Spleen (tissue), 11 donors: ENCODE data around the gene SDK2. TPM values are rescaled to one million over a fixed set of nuclear protein-coding genes. Genes with fewer than 3 reads are reported as not detected.

Source experiments
- DNase-seq: peaks from one replicate; pipeline ENCODE4 v3.0.0-alpha.2; 2020
- H3K27ac ChIP-seq, 8 donors: fragments of 200-600 bp; sonication (generic) in 7 of 8; 1 replicate in 4 of 8; 2 replicates in 4 of 8; pipeline versions ENCODE4 v1.5.0 to v1.8.0; 2016 to 2021; ENCODE audit warnings: inconsistent platforms in 4 of 8, mild to moderate bottlenecking in 4 of 8, moderate library complexity in 1 of 8
- H3K27me3 ChIP-seq, 7 donors: fragments of 200-600 bp; sonication (generic) in 6 of 7; replicated peaks in 1 of 7; 1 replicate in 4 of 7; 2 replicates in 3 of 7; pipeline versions ENCODE4 v1.5.0 to v1.8.0; 2016 to 2021; ENCODE audit warnings: inconsistent platforms in 3 of 7, mild to moderate bottlenecking in 1 of 7
- H3K36me3 ChIP-seq, 6 donors: fragments of 200-600 bp; sonication (generic) in 5 of 6; 1 replicate in 4 of 6; 2 replicates in 2 of 6; pipeline versions ENCODE4 v1.5.0 to v1.8.0; 2016 to 2021; ENCODE audit warnings: inconsistent platforms in 2 of 6
- H3K4me1 ChIP-seq, 6 donors: fragments of 200-600 bp; sonication (generic) in 5 of 6; 1 replicate in 3 of 6; 2 replicates in 3 of 6; pipeline versions ENCODE4 v1.5.0 to v1.8.0; 2016 to 2021; ENCODE audit warnings: inconsistent platforms in 3 of 6
- H3K4me3 ChIP-seq, 8 donors: fragments of 200-600 bp; sonication (generic) in 7 of 8; 1 replicate in 4 of 8; 2 replicates in 4 of 8; pipeline versions ENCODE4 v1.5.0 to v1.8.0; 2016 to 2021; ENCODE audit warnings: inconsistent platforms in 4 of 8, mild to moderate bottlenecking in 4 of 8, moderate library complexity in 2 of 8
- H3K9me3 ChIP-seq, 8 donors: fragments of 200-600 bp; sonication (generic) in 7 of 8; 1 replicate in 4 of 8; 2 replicates in 4 of 8; pipeline versions ENCODE4 v1.5.0 to v1.8.0; 2016 to 2021; ENCODE audit warnings: inconsistent platforms in 4 of 8
- POLR2A ChIP-seq, 3 donors: fragments of 450-650 bp; IDR thresholded peaks; one replicate each; pipeline ENCODE4 v1.5.1; 2017; ENCODE audit warnings: antibody characterized with exemption in 3 of 3, mild to moderate bottlenecking in 1 of 3
- POLR2AphosphoS5 ChIP-seq, 3 donors: sonication (generic); formaldehyde crosslinking; IDR thresholded peaks; one replicate each; pipeline ENCODE4 v1.5.1; 2017; ENCODE audit warnings: antibody characterized with exemption in 3 of 3
- WGBS, 5 donors: extraction: QIAGEN DNeasy Blood & Tissue Kit in 3 of 5; methylation state at CpG; one replicate each; pipeline versions ENCODE4 v1.1.5 to v1.1.7; 2013 to 2018; 5-methylcytosine and 5-hydroxymethylcytosine counted together
- intact Hi-C: fragments of 100-400 bp; cut with DNase I; formaldehyde crosslinking; loops from one replicate; pipeline ENCODE4 v1.15.0; 2023; ENCODE audit warnings: low total_unique reads
- polyA plus RNA-seq, 3 donors: library from polyadenylated mRNA; stranded (reverse); fragments of 200-250 nt; gene quantifications; one replicate each; pipeline ENCODE4 v1.2.1, GENCODE V29; 2013
- total RNA-seq, 7 donors: library from RNA; depleted of rRNA in 3 of 7; stranded (reverse); fragments of >200 nt in 3 of 7; fragmentation: NEBNext Ultra II Directional in 4 of 7; extraction: Animal tissue kit (Norgen Biotek cat#: 25700) in 4 of 7; gene quantifications; one replicate each; pipeline versions ENCODE4 v1.1.0 to v1.2.1, GENCODE V29; 2016 to 2021
- TF ChIP-seq, protein P1 (sequence below), 11 experiments: fragments of 200-600 bp in 7 of 11; fragments of 450-650 bp in 4 of 11; sonication (generic) in 4 of 11; IDR thresholded peaks in 8 of 11; conservative IDR thresholded peaks in 3 of 11; 1 replicate in 7 of 11; 2 replicates in 4 of 11; pipeline versions ENCODE4 v1.4.0 to v1.8.0; 2016 to 2021; ENCODE audit warnings: antibody characterized with exemption in 11 of 11, inconsistent platforms in 4 of 11, mild to moderate bottlenecking in 1 of 11
- donor health status: healthy with polysubstance abuse.
- donor health status: DM: no; HTN: no; CAD: no; lungs with moderate emphysema.
- donor health status: DM: no; HTN: no; CAD: no.
- donor health status: Bipolar disorder and iron deficiency.
- donor health status: healthy.
- donor health status: DM: no; HTN: no; CAD: no.
- donor health status: DM: yes; HTN: yes; CAD: no.

Gene SDK2
- total and polyA plus RNA-seq, 10 donors, result 0.86 to 16.5 (median 9.7) TPM

DNA sequence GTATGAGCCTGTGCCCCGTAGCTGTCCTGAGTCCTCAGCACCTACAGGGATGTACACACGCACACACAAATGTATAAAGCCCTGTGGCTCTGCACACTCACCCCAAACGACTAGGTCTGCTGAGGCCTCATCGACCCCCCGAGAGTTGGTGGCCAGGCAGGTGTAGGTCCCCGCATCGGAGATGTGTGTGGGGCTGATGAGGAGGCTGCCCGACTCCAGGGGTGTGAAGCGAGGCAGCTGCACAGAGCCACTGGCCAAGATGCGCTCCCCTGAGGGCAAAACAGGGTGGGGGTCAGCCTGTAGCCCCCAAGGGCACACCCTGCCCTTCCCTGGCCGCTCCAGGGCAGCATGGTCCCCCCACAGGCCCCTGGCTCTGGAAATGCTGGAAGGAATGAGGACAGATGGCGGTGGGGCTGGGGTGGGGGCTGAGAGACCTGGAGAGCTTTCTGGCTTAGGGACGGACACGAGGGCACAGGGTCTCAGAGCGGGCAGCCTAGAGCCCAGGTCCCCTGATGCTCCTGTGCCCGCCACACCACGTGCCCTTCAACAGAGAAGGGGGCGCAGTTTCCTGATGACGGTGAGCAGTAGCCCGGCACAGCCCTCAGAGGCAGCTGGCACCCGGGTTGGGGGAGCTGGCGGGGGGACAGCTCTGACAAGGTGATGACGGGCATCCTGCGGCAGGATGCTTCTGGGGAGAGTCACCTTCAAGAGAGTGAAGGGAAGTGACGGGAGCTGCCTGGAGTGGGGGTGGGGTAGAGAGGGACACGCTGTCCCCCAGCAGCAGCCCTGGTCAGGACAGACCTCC, 212.6 kb downstream of the SDK2 start:
- 86 to 91% (median 88%) methylated on average over 17 to 26 of the region's 26 CpGs for WGBS, 5 donors
- Histone ChIP-seq H3K9me3 (no peaks in the 10 kb centered on the region), H3K27me3 (no peaks in the 10 kb centered on the region), H3K27ac (no peak overlapping the region), H3K36me3 (peaks cover 0 to 3% (median 0%) of the 10 kb centered on the region in 6 donors), H3K4me1 (peaks cover 3 to 25% (median 14%) of the 10 kb centered on the region in 6 donors), H3K4me3 (no peak overlapping the region)
- intact Hi-C loops, result no loop called here
- DNase-seq, result peak; percentile 59
- TF ChIP-seq POLR2AphosphoS5 (IDR thresholded peaks at IDR 0.05) (no peak), POLR2A (IDR thresholded peaks at IDR 0.05) (no peak)
- TF ChIP-seq, protein P1, sequence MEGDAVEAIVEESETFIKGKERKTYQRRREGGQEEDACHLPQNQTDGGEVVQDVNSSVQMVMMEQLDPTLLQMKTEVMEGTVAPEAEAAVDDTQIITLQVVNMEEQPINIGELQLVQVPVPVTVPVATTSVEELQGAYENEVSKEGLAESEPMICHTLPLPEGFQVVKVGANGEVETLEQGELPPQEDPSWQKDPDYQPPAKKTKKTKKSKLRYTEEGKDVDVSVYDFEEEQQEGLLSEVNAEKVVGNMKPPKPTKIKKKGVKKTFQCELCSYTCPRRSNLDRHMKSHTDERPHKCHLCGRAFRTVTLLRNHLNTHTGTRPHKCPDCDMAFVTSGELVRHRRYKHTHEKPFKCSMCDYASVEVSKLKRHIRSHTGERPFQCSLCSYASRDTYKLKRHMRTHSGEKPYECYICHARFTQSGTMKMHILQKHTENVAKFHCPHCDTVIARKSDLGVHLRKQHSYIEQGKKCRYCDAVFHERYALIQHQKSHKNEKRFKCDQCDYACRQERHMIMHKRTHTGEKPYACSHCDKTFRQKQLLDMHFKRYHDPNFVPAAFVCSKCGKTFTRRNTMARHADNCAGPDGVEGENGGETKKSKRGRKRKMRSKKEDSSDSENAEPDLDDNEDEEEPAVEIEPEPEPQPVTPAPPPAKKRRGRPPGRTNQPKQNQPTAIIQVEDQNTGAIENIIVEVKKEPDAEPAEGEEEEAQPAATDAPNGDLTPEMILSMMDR (IDR thresholded peaks at IDR 0.05 in 8 of 11, conservative IDR thresholded peaks at IDR 0.05 in 3 of 11), result no peak

- H3K27me3 ChIP-seq, result no peaks in the 10 kb centered on the region
- 29 to 46% (median 38%) methylated on average over 8 of the region's 8 CpGs for WGBS, 5 donors
- no peak overlapping the region for H3K4me3 ChIP-seq
- intact Hi-C loops, result no loop called here
- H3K9me3 ChIP-seq, result no peaks in the 10 kb centered on the region
- TF ChIP-seq POLR2AphosphoS5 (IDR thresholded peaks at IDR 0.05) (no peak), POLR2A (IDR thresholded peaks at IDR 0.05) (no peak)
- TF ChIP-seq, protein P1 (IDR thresholded peaks at IDR 0.05 in 8 of 11, conservative IDR thresholded peaks at IDR 0.05 in 3 of 11), result no peak
- DNase-seq, result peak; percentile 39
- H3K36me3 ChIP-seq, result peaks cover 0 to 3% (median 0%) of the 10 kb centered on the region in 6 donors
- no peak overlapping the region for H3K27ac ChIP-seq
- peaks cover 3 to 25% (median 14%) of the 10 kb centered on the region in 6 donors for H3K4me1 ChIP-seq
These were observed 213.4 kb downstream of the SDK2 start for GRCh38 chr17:73430848-73431247.

DNA sequence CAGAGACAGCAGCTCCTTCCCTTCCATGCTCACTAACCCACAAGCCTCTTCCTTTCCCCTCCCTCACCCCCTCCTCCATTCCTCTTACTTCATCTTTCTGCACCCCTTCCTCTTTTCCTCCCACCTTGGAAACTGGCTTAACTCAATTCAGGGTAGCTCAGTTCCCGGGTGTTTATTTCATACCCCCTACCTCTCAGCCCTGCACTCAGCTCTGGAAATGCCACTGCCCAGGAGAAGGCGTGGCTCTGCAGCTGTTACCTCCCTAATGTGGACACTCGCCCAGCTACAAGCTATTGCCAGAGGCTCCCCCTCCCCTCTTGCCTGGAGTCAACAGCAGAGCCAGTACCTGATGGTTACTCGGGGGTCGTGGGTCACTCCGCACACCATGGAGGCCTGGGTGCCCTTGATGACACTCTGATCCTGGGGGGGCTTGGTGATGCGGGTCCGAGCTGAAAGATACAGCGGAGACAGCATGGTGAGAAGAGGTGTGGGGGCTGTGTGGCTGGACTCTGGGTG, 214.0 kb downstream of the SDK2 start:
- peaks cover 0 to 3% (median 0%) of the 10 kb centered on the region in 6 donors for H3K36me3 ChIP-seq
- H3K27ac ChIP-seq, result no peak overlapping the region
- intact Hi-C loops, result no loop called here
- H3K4me1 ChIP-seq, result peaks cover 3 to 25% (median 14%) of the 10 kb centered on the region in 6 donors
- 71 to 84% (median 82%) methylated on average over 9 of the region's 9 CpGs for whole genome bisulfite sequencing, 5 donors
- no peak for TF ChIP-seq POLR2A (IDR thresholded peaks at IDR 0.05)
- TF ChIP-seq POLR2AphosphoS5 (IDR thresholded peaks at IDR 0.05), result no peak
- DNase-seq, result peak; percentile 40
- H3K9me3 ChIP-seq, result no peaks in the 10 kb centered on the region
- no peaks in the 10 kb centered on the region for H3K27me3 ChIP-seq
- H3K4me3 ChIP-seq, result no peak overlapping the region

- 24 to 36% (median 28%) methylated on average over 13 to 14 of the region's 14 CpGs for whole genome bisulfite sequencing, 5 donors
- Histone ChIP-seq H3K36me3 (peaks cover 0 to 3% (median 0%) of the 10 kb centered on the region in 6 donors), H3K27me3 (no peaks in the 10 kb centered on the region), H3K4me3 (no peak overlapping the region), H3K9me3 (no peaks in the 10 kb centered on the region), H3K4me1 (peaks cover 3 to 25% (median 14%) of the 10 kb centered on the region in 6 donors), H3K27ac (no peak overlapping the region)
- DNase-seq, result peak; percentile 97
- peak in 2 of 3 donors; percentile 31 to 40 for TF ChIP-seq POLR2AphosphoS5 (IDR thresholded peaks at IDR 0.05)
- TF ChIP-seq, protein P1 (IDR thresholded peaks at IDR 0.05 in 8 of 11, conservative IDR thresholded peaks at IDR 0.05 in 3 of 11), result peak; percentile 78 to 98 (median 94)
- TF ChIP-seq POLR2A (IDR thresholded peaks at IDR 0.05), result no peak
- intact Hi-C loops, result loop anchor here (2.0 to 5.0 kb wide), 3 partner anchors 281 to 748 kb away; no protein-coding TSS in a partner anchor
These were observed 214.6 kb downstream of the SDK2 start for GRCh38 chr17:73429440-73430164.
